ENCODE results near the gene FAM3B. TPM values are rescaled to one million over a fixed set of nuclear protein-coding genes. Genes with fewer than 3 reads are reported as not detected.

Gene FAM3B
- total and polyA plus RNA-seq, 12 donors: 0.04 to 0.42 (median 0.30) TPM; not detected in 6

DNA sequence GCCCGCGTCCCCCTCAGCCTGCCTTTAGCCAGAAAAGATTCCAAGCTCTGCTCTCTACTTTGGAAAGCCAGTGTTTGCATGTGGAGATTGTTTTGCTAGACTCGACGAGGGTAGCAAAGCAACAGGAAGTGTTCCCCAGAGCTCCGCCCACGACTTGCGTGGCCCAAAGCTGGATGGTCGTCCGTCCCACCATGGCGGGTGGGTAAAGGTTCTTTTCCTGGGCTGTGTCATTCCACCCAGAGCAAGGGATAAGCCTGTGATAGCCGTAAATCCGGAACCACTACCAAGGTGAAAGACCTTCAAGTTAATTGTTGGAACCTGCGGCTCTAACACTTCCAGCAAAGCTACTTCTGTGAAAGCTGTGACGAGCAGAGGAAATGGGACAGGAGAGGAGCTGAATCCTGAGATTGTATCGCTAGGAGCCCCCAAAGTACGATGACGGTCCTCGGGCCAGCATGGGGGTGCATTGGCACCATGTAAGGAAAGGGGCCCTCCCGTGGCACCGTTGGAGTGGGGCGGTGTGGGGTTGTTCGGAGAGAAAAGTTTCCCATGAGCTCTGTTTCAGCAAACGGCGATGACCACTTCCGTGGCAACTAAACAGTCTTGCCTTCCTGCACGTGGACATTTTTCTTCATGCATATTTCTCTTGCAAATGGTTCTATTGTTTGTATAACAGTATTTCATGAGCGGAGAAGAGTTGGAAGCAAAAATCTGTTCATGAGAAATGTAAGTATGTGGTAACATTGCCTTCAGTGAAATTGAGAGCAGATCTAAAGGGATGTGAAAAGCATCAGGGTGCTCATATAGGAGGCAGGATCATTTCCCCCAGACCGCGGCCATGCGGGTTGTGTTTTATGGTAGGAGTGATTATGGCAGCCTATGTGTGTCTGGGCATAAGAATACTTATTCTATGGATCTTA is 53.6 kb downstream of the FAM3B start:
- ATAC-seq (peak in 3 of 8 donors; percentile 35 to 64 (median 39)), DNase-seq (peak in 1 of 2 donors; percentile 42)
- WGBS, 2 donors: 75 to 76% methylated on average over 30 of the region's 30 CpGs
- peak overlapping the region in 9 of 10 donors; percentile 18 to 61 (median 45) for H3K4me3 ChIP-seq
- H3K27ac ChIP-seq: peak overlapping the region in 7 of 10 donors; percentile 55 to 89 (median 78)
- peaks cover 0 to 3% (median 0%) of the 10 kb centered on the region in 7 donors for H3K27me3 ChIP-seq
- H3K9me3 ChIP-seq: no peaks in the 10 kb centered on the region
- TF ChIP-seq, protein P1, sequence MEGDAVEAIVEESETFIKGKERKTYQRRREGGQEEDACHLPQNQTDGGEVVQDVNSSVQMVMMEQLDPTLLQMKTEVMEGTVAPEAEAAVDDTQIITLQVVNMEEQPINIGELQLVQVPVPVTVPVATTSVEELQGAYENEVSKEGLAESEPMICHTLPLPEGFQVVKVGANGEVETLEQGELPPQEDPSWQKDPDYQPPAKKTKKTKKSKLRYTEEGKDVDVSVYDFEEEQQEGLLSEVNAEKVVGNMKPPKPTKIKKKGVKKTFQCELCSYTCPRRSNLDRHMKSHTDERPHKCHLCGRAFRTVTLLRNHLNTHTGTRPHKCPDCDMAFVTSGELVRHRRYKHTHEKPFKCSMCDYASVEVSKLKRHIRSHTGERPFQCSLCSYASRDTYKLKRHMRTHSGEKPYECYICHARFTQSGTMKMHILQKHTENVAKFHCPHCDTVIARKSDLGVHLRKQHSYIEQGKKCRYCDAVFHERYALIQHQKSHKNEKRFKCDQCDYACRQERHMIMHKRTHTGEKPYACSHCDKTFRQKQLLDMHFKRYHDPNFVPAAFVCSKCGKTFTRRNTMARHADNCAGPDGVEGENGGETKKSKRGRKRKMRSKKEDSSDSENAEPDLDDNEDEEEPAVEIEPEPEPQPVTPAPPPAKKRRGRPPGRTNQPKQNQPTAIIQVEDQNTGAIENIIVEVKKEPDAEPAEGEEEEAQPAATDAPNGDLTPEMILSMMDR (IDR thresholded peaks at IDR 0.05): no peak
- intact Hi-C loops (cut with DNase I): loop anchor here in 4 of 10 donors (5.0 to 10.0 kb wide), 2 partner anchors 55 to 57 kb away; partner anchors contain the start of gene MX1 (in 4 of the 4)
- H3K4me1 ChIP-seq: peaks cover 3 to 55% (median 25%) of the 10 kb centered on the region in 9 donors
- peaks cover 0 to 44% (median 0%) of the 10 kb centered on the region in 9 donors for H3K36me3 ChIP-seq

DNA sequence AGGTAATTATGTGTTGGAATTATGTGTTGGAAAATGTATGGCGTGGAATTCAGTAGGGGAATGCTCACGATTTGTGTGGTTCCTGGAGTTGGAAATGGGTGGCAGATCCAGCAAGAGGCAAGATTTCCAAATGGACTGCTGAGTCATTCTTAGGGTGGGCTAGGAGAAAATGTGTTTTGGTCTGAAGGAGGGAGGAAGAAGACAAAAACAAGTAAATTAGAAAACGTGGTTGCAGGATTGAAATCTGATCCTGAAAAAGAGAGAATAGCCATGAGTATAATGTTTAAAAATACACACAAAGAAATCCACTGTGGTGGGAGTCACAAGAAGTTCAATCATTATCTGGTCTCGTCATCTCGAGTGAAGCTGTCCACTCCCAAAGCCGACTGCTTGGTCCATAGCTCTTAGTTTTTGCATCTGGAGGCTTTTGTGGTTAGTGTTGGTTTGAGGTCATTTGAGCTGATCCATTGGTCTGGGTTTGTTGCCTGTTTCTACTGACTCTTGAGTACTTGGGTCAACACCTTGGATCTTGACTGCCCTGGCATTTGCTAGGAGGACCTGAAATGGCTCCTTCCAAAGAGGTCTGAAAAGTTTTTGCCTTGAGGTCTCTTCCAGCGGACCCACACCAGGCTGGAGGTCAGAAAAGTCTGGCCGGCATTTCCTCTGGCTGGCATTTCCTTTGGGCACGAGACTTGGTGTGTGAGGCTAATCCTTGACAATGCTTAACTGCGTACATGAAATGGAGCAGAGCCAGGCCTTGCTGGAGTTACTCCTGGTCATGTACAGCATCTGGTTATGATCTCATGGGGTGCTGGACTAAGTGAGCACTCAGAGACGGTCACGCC is 54.5 kb downstream of the FAM3B start:
- no peak for ATAC-seq
- H3K4me1 ChIP-seq: peaks cover 3 to 55% (median 25%) of the 10 kb centered on the region in 9 donors
- TF ChIP-seq, protein P1 (IDR thresholded peaks at IDR 0.05): no peak
- no peak for DNase-seq
- no peaks in the 10 kb centered on the region for H3K9me3 ChIP-seq
- H3K27ac ChIP-seq: peak overlapping the region in 1 of 10 donors; percentile 89
- intact Hi-C loops (cut with DNase I): no loop called here
- peaks cover 0 to 46% (median 0%) of the 10 kb centered on the region in 9 donors for H3K36me3 ChIP-seq
- H3K27me3 ChIP-seq: peaks cover 0 to 3% (median 0%) of the 10 kb centered on the region in 7 donors
- peak overlapping the region in 2 of 10 donors; percentile 54 to 59 for H3K4me3 ChIP-seq
- 78 to 81% methylated on average over 12 of the region's 12 CpGs for WGBS, 2 donors

DNA sequence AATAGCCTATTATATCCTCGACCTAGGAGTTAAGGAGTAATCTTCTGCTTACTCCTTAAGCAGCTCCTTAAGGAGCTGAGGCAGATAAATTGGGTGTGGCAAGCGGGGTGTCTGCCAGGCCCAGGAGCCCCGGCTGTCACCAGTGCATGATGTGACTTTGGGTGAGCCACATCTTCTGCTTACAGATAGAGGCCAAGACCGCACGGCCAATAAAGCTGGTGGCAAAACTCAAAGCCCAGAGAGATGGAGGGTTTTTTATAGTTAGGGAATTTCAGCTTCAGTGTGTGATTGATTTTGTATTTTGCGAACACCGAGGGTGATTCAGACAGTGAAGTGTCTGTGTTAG is 55.1 kb downstream of the FAM3B start:
- Histone ChIP-seq H3K27me3 (peaks cover 0 to 3% (median 0%) of the 10 kb centered on the region in 7 donors), H3K27ac (no peak overlapping the region), H3K9me3 (no peaks in the 10 kb centered on the region), H3K4me3 (no peak overlapping the region), H3K36me3 (peaks cover 0 to 46% (median 0%) of the 10 kb centered on the region in 9 donors), H3K4me1 (peaks cover 3 to 54% (median 25%) of the 10 kb centered on the region in 9 donors)
- TF ChIP-seq, protein P1 (IDR thresholded peaks at IDR 0.05): no peak
- 89 to 90% methylated on average over 7 of the region's 7 CpGs for WGBS, 2 donors
- DNase-seq: no peak
- intact Hi-C loops (cut with DNase I): no loop called here
- ATAC-seq: no peak

DNA sequence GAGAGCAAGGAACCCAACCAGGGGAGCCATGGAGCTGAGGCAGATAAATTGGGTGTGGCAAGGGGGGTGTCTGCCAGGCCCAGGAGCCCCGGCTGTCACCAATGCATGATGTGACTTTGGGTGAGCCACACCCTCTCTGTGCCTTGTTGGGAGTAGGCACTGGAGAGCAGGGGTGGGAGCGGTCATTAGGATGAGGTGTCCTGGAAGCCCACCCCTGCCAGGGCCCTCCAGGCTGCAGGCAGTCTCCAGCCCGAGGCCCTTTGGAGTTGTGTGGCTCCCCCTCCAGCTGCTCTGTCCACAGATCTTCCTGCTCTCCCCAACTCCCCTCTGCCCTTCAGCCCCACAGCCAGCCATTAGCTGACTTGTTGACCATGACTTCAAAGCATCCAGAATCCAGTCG is 56.7 kb downstream of the FAM3B start:
- ATAC-seq (no peak), DNase-seq (no peak)
- Histone ChIP-seq H3K4me1 (peaks cover 3 to 45% (median 18%) of the 10 kb centered on the region in 9 donors), H3K36me3 (peaks cover 0 to 49% (median 9%) of the 10 kb centered on the region in 9 donors), H3K4me3 (no peak overlapping the region), H3K27ac (no peak overlapping the region), H3K9me3 (no peaks in the 10 kb centered on the region), H3K27me3 (peaks cover 0 to 3% (median 0%) of the 10 kb centered on the region in 7 donors)
- WGBS, 2 donors: 73 to 77% methylated on average over 4 of the region's 4 CpGs
- TF ChIP-seq, protein P1 (IDR thresholded peaks at IDR 0.05): no peak
- intact Hi-C loops (cut with DNase I): no loop called here

Data from heart right ventricle (tissue), 16 donors.